ENCODE results near the gene PYDC1. TPM values are rescaled to one million over a fixed set of nuclear protein-coding genes. Genes with fewer than 3 reads are reported as not detected.

PYDC1 gene
- total and polyA plus RNA-seq, 2 experiments from 2014 or later, result 1.8 TPM; not detected in 1

GRCh38 chr16:31191697-31192428 lies 25.1 kb downstream of the PYDC1 start:
- no peaks in the 10 kb centered on the region for H3K9me2 ChIP-seq (ENCODE audit: insufficient read depth)
- no peak overlapping the region for H3K27ac ChIP-seq (ENCODE audit: low read depth)
- H3F3A ChIP-seq (replicated peaks; ENCODE audit: low read depth), result peaks cover 89% of the 10 kb centered on the region
- DNase-seq (ENCODE audit: low spot score) (no peak), ATAC-seq (no peak)
- peaks cover 100% of the 10 kb centered on the region for H3K36me3 Mint-ChIP-seq (ENCODE audit: low read depth)
- no peak overlapping the region for H2AFZ ChIP-seq
- H3K27me3 ChIP-seq (ENCODE audit: insufficient read depth), result no peaks in the 10 kb centered on the region
- peaks cover 91% of the 10 kb centered on the region for H3K36me3 ChIP-seq (ENCODE audit: insufficient read depth)
- H3K9me3 Mint-ChIP-seq, result no peaks in the 10 kb centered on the region
- no peak for TF ChIP-seq REST (IDR thresholded peaks at IDR 0.05; ENCODE audit: unreplicated experiment)
- H3K79me2 ChIP-seq (replicated peaks; ENCODE audit: insufficient read depth), result peaks cover 61% of the 10 kb centered on the region
- H3K4me3 Mint-ChIP-seq, result no peak overlapping the region
- no peak overlapping the region for H3K4me3 ChIP-seq
- H3K4me1 Mint-ChIP-seq, result peaks cover 4% of the 10 kb centered on the region
- H3K27ac Mint-ChIP-seq, result no peak overlapping the region; the same call in 1 of the 2 replicates
- no peaks in the 10 kb centered on the region for H3K4me1 ChIP-seq (ENCODE audit: insufficient read depth)
- H4K20me1 ChIP-seq (replicated peaks; ENCODE audit: insufficient read depth), result peaks cover 84% of the 10 kb centered on the region
- H3K4me2 ChIP-seq, result no peak overlapping the region
- H3K27me3 Mint-ChIP-seq (ENCODE audit: insufficient read depth, low read depth, poor library complexity), result peaks cover 13% of the 10 kb centered on the region

- Histone ChIP-seq H3K27me3 (ENCODE audit: insufficient read depth) (no peaks in the 10 kb centered on the region), H3K4me2 (no peak overlapping the region), H2AFZ (no peak overlapping the region), H3K9me2 (ENCODE audit: insufficient read depth) (no peaks in the 10 kb centered on the region), H3K4me1 (ENCODE audit: insufficient read depth) (no peaks in the 10 kb centered on the region), H3F3A (replicated peaks; ENCODE audit: low read depth) (peaks cover 92% of the 10 kb centered on the region), H3K36me3 (ENCODE audit: insufficient read depth) (peaks cover 99% of the 10 kb centered on the region), H3K4me3 (no peak overlapping the region), H3K27ac (ENCODE audit: low read depth) (0 out of 2 replicates have a peak overlapping the region, but pooled peaks have one; percentile 50), H4K20me1 (replicated peaks; ENCODE audit: insufficient read depth) (peaks cover 86% of the 10 kb centered on the region), H3K79me2 (replicated peaks; ENCODE audit: insufficient read depth) (peaks cover 70% of the 10 kb centered on the region)
- Mint-ChIP-seq H3K9me3 (no peaks in the 10 kb centered on the region), H3K4me1 (peaks cover 9% of the 10 kb centered on the region), H3K36me3 (ENCODE audit: low read depth) (peaks cover 100% of the 10 kb centered on the region), H3K27ac (no peak overlapping the region), H3K27me3 (ENCODE audit: insufficient read depth, low read depth, poor library complexity) (peaks cover 13% of the 10 kb centered on the region), H3K4me3 (no peak overlapping the region; the same call in 2 of the 3 replicates)
- ATAC-seq (no peak), DNase-seq (ENCODE audit: low spot score) (no peak)
- TF ChIP-seq, protein P1, sequence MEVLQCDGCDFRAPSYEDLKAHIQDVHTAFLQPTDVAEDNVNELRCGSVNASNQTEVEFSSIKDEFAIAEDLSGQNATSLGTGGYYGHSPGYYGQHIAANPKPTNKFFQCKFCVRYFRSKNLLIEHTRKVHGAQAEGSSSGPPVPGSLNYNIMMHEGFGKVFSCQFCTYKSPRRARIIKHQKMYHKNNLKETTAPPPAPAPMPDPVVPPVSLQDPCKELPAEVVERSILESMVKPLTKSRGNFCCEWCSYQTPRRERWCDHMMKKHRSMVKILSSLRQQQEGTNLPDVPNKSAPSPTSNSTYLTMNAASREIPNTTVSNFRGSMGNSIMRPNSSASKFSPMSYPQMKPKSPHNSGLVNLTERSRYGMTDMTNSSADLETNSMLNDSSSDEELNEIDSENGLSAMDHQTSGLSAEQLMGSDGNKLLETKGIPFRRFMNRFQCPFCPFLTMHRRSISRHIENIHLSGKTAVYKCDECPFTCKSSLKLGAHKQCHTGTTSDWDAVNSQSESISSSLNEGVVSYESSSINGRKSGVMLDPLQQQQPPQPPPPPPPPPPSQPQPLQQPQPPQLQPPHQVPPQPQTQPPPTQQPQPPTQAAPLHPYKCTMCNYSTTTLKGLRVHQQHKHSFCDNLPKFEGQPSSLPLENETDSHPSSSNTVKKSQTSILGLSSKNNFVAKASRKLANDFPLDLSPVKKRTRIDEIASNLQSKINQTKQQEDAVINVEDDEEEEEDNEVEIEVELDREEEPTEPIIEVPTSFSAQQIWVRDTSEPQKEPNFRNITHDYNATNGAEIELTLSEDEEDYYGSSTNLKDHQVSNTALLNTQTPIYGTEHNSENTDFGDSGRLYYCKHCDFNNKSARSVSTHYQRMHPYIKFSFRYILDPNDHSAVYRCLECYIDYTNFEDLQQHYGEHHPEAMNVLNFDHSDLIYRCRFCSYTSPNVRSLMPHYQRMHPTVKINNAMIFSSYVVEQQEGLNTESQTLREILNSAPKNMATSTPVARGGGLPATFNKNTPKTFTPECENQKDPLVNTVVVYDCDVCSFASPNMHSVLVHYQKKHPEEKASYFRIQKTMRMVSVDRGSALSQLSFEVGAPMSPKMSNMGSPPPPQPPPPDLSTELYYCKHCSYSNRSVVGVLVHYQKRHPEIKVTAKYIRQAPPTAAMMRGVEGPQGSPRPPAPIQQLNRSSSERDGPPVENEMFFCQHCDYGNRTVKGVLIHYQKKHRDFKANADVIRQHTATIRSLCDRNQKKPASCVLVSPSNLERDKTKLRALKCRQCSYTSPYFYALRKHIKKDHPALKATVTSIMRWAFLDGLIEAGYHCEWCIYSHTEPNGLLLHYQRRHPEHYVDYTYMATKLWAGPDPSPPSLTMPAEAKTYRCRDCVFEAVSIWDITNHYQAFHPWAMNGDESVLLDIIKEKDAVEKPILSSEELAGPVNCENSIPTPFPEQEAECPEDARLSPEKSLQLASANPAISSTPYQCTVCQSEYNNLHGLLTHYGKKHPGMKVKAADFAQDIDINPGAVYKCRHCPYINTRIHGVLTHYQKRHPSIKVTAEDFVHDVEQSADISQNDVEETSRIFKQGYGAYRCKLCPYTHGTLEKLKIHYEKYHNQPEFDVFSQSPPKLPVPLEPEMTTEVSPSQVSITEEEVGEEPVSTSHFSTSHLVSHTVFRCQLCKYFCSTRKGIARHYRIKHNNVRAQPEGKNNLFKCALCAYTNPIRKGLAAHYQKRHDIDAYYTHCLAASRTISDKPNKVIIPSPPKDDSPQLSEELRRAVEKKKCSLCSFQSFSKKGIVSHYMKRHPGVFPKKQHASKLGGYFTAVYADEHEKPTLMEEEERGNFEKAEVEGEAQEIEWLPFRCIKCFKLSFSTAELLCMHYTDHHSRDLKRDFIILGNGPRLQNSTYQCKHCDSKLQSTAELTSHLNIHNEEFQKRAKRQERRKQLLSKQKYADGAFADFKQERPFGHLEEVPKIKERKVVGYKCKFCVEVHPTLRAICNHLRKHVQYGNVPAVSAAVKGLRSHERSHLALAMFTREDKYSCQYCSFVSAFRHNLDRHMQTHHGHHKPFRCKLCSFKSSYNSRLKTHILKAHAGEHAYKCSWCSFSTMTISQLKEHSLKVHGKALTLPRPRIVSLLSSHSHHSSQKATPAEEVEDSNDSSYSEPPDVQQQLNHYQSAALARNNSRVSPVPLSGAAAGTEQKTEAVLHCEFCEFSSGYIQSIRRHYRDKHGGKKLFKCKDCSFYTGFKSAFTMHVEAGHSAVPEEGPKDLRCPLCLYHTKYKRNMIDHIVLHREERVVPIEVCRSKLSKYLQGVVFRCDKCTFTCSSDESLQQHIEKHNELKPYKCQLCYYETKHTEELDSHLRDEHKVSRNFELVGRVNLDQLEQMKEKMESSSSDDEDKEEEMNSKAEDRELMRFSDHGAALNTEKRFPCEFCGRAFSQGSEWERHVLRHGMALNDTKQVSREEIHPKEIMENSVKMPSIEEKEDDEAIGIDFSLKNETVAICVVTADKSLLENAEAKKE (CRISPR knock-in tag; IDR thresholded peaks at IDR 0.05), result no peak
- no peak for TF ChIP-seq CREB1 (CRISPR knock-in tag; IDR thresholded peaks at IDR 0.05; ENCODE audit: low read depth)
- TF ChIP-seq, protein P2, sequence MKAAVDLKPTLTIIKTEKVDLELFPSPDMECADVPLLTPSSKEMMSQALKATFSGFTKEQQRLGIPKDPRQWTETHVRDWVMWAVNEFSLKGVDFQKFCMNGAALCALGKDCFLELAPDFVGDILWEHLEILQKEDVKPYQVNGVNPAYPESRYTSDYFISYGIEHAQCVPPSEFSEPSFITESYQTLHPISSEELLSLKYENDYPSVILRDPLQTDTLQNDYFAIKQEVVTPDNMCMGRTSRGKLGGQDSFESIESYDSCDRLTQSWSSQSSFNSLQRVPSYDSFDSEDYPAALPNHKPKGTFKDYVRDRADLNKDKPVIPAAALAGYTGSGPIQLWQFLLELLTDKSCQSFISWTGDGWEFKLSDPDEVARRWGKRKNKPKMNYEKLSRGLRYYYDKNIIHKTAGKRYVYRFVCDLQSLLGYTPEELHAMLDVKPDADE (IDR thresholded peaks at IDR 0.05), result no peak
- no peak for TF ChIP-seq EZH2phosphoT487 (IDR thresholded peaks at IDR 0.05; ENCODE audit: unreplicated experiment)
Measured at GRCh38 chr16:31190818-31191444, 26.0 kb downstream of the PYDC1 start.
